Nasal cavity respiratory epithelium epithelial cell of viscerocranial mucosa (primary cell): ENCODE data around the gene GRB10. TPM values are rescaled to one million over a fixed set of nuclear protein-coding genes. Genes with fewer than 3 reads are reported as not detected.

Experiments used
- total RNA-seq: library from RNA; depleted of rRNA; stranded (reverse); fragments of >200 nt; gene quantifications from 2 replicates; pipeline ENCODE4 v1.2.3, GENCODE V29; 2014

The GRB10 gene
- 40.0 and 87.8 TPM in 2 replicates for total RNA-seq

DNA sequence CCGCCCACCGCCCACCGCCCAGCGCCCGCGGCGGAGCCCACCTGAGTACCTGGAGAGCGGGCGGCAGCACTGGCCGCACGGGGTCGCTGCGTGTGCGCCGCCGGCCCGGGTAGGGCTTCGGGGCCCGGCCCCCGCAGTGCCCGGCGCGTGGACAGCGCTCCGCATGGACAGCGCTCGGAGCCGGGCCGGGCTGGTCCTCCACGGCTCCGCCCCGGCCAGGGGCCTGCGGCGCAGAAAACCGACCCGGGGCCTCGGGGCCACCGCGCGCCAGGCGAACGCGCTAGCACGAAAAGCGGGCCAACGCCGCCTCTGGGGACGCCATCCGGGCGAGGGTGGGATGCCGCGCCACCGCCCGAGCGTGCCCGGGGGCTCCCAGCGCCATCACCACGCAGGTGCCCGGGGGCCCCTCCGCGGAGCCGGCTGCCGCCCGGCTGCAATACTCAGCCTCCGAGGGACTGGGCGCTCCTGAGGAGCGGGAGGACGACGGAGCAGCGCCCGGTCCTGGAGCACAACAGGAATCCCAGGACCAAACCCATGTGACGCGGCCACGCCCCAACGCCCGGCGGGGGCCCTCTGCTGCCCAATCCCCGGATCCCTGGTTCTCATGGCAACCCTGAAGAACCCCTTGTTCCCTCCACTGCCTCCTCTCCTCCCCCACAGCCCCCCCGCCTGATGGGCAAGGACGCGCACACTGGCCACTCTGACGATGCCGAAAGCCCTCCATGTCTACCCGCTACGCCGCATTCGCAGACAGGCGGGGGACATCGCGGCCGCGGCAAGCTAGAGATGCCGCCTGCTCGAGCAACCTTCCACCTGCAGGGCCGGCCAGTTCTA lies at the start of gene GRB10:
Gene GRB10 (minus strand): TSS at position 522 of the 834 bp plus-strand sequence. CDS start 50,574 bp downstream, outside the sequence.

DNA sequence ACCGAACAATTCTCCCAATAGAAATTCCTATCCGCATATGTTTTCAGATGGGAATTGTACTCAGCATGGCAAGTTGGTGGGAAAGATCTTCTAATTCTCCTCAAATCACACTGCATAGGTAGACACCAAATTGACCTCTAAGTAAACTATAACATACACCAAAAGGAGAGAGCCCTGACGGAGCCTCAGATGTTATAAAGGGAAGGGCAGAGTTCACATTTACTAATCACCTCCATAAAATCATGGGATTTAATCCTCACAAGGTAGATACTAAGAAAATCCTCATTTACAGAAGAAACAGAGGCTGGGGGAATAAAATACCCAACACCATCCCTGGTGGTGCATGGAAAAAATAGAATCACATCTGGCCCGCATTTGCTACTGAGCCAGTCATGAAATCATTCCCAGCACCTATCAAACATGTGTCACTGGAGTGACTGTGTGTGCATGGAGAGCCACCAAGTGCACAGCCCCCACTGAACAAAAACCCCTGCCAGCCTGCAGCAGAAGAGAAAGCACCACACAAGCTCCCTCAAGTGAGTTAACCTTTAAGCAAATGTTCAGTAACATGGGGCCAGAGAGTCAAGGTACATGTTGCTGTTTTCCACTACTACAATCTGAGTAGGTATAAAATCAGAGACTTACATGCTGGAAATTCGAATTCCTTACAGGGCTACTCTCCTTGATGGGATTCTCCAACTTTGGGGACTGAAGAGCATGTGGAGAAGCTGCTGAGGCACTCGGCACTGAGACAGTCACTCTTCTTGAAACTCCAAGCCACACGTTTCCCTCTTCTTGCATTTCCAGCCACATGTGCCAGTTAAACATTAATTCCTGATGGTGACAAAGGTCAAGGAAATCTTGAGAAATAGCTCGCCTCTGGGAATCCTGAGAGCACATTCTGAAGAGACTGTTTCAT lies 217.8 kb downstream of the GRB10 start, which contains the start of gene DDC:
Gene DDC (minus strand): TSS at position 766 of the 919 bp plus-strand sequence. CDS start 21,320 bp downstream, outside the sequence.

Other genes starting within 250 kb of the GRB10 start
- gene DDC, start 217.5 kb downstream of the GRB10 start, total RNA-seq: not detected in 2 replicates